SK-N-SH (cell line): Measurements from ENCODE around the gene CRYBG1. TPM values are rescaled to one million over a fixed set of nuclear protein-coding genes. Genes with fewer than 3 reads are reported as not detected.
A peak's percentile ranks its signal among the peaks of the same experiment; 100 is the strongest.

ENCODE experiments used
- CTCF ChIA-PET: fragments of 300-600, 350-600 bp; formaldehyde crosslinking; extraction: SDS; loops from one replicate; lab custom pipeline; 2021; lab: Yijun Ruan, JAX
- POLR2A ChIA-PET: fragments of 350-600 bp; sonication (Branson Sonifier 250); formaldehyde crosslinking; extraction: SDS; loops from one replicate; lab custom pipeline; 2020; ENCODE audit warnings: antibody characterized with exemption, inconsistent platforms; lab: Yijun Ruan, JAX
- DNase-seq: peaks from one replicate; pipeline ENCODE4 v3.0.0; 2012
- H2AFZ ChIP-seq: fragments of 200-600 bp; sonication (generic); 2 replicates; pipeline ENCODE4 v1.8.1; 2016; ENCODE audit warnings: antibody characterized with exemption, mild to moderate bottlenecking, low read depth
- H3F3A ChIP-seq: fragments of 200-600 bp; sonication (generic); replicated peaks from 2 replicates; pipeline ENCODE3; 2016; ENCODE audit warnings: antibody characterized with exemption, mild to moderate bottlenecking; ENCODE audit not compliant: insufficient read depth
- H3K27ac ChIP-seq, 2 experiments: fragments of 200-500 bp in 1 of 2; fragments of 200-600 bp in 1 of 2; sonication (Bioruptor generic) in 1 of 2; sonication (generic), shearing (Covaris generic) in 1 of 2; 2 replicates each; pipeline versions ENCODE4 v1.5.1 to v1.6.1; 2014 to 2016; ENCODE audit warnings: low read depth in 2 of 2, inconsistent platforms in 1 of 2, low read length in 1 of 2, mild to moderate bottlenecking in 1 of 2, mixed read lengths in 1 of 2
- H3K27me3 ChIP-seq: fragments of 200-600 bp; sonication (generic), shearing (Covaris generic); 2 replicates; pipeline ENCODE4 v1.6.1; 2016; ENCODE audit warnings: mixed run types; ENCODE audit not compliant: insufficient read depth
- H3K36me3 ChIP-seq, 2 experiments: fragments of 200-500 bp in 1 of 2; fragments of 200-600 bp in 1 of 2; sonication (Bioruptor generic) in 1 of 2; sonication (generic) in 1 of 2; replicated peaks in 1 of 2; 2 replicates each; pipeline versions ENCODE3 to v1.5.1; 2014 to 2016; ENCODE audit warnings: low read length in 1 of 2, mild to moderate bottlenecking in 1 of 2; ENCODE audit not compliant: insufficient read depth in 2 of 2, control insufficient read depth in 1 of 2
- H3K4me1 ChIP-seq, 2 experiments: fragments of 200-500 bp in 1 of 2; fragments of 200-600 bp in 1 of 2; sonication (Bioruptor generic) in 1 of 2; sonication (generic), shearing (Covaris generic) in 1 of 2; 2 replicates each; pipeline versions ENCODE4 v1.5.1 to v1.6.1; 2014 to 2016; ENCODE audit warnings: low read depth in 1 of 2, low read length in 1 of 2, mixed run types in 1 of 2; ENCODE audit not compliant: insufficient read depth in 2 of 2, control insufficient read depth in 1 of 2
- H3K4me2 ChIP-seq: fragments of 200-600 bp; sonication (generic), shearing (Covaris generic); 2 replicates; pipeline ENCODE4 v1.6.1; 2017; ENCODE audit warnings: mixed run types
- H3K4me3 ChIP-seq, 2 experiments: fragments of 200-500 bp in 1 of 2; fragments of 200-600 bp in 1 of 2; sonication (Bioruptor generic) in 1 of 2; sonication (generic), shearing (Covaris generic) in 1 of 2; 2 replicates each; pipeline versions ENCODE4 v1.5.1 to v1.8.1; 2014 to 2016; ENCODE audit warnings: low read depth in 2 of 2, inconsistent platforms in 1 of 2, low read length in 1 of 2, mild to moderate bottlenecking in 1 of 2, mixed read lengths in 1 of 2, moderate library complexity in 1 of 2
- H3K79me2 ChIP-seq: fragments of 200-600 bp; sonication (generic); 2 replicates; pipeline ENCODE4 v1.8.1; 2017; ENCODE audit warnings: mild to moderate bottlenecking; ENCODE audit not compliant: insufficient read depth
- H3K9ac ChIP-seq: fragments of 200-600 bp; sonication (generic); 2 replicates; pipeline ENCODE4 v1.6.1; 2017; ENCODE audit warnings: mixed run types
- H3K9me2 ChIP-seq: fragments of 200-600 bp; sonication (generic); 2 replicates; pipeline ENCODE4 v1.6.1; 2017; ENCODE audit warnings: mixed run types
- H3K9me3 ChIP-seq: fragments of 200-600 bp; sonication (generic); 2 replicates; pipeline ENCODE4 v1.6.1; 2017; ENCODE audit warnings: mixed run types, mild to moderate bottlenecking, moderate library complexity
- H4K20me1 ChIP-seq: fragments of 200-600 bp; sonication (generic); 2 replicates; pipeline ENCODE4 v1.6.1; 2017; ENCODE audit warnings: mild to moderate bottlenecking, mixed run types; ENCODE audit not compliant: insufficient read depth
- CHD2 ChIP-seq: fragments of 150-350 bp; IDR thresholded peaks from 2 replicates; pipeline ENCODE4 v1.6.1; 2018; ENCODE audit warnings: low read length; ENCODE audit not compliant: partially characterized antibody
- EP300 ChIP-seq, 2 experiments: IDR thresholded peaks; 2 replicates each; pipeline versions ENCODE4 v1.4.0 to v1.6.1; 2012; ENCODE audit warnings: borderline replicate concordance in 1 of 2, low read depth in 1 of 2, low read length in 1 of 2
- EZH2phosphoT487 ChIP-seq: fragments of 200-600 bp; sonication (generic); IDR thresholded peaks from 2 replicates; pipeline ENCODE4 v1.6.1; 2017; ENCODE audit warnings: low read depth, mixed run types, mild to moderate bottlenecking, antibody characterized with exemption, moderate library complexity, borderline replicate concordance
- FOSL2 ChIP-seq: IDR thresholded peaks from 2 replicates; pipeline ENCODE4 v1.4.0; 2012; ENCODE audit warnings: low read depth, mild to moderate bottlenecking, moderate library complexity, borderline replicate concordance
- FOXJ3 ChIP-seq: sonication (generic); formaldehyde crosslinking; IDR thresholded peaks from 2 replicates; pipeline ENCODE4 v1.5.1; 2020; ENCODE audit warnings: mild to moderate bottlenecking, missing genetic modification reagents
- FOXM1 ChIP-seq: IDR thresholded peaks from 2 replicates; pipeline ENCODE4 v1.4.0; 2012; ENCODE audit warnings: low read depth, mild to moderate bottlenecking
- GABPA ChIP-seq: IDR thresholded peaks from 2 replicates; pipeline ENCODE4 v1.4.0; 2012; ENCODE audit warnings: low read depth, mild to moderate bottlenecking
- GATA2 ChIP-seq: sonication (generic); formaldehyde crosslinking; IDR thresholded peaks from 2 replicates; pipeline ENCODE4 v1.5.0; 2020; ENCODE audit warnings: mild to moderate bottlenecking, missing genetic modification reagents
- JUND ChIP-seq: IDR thresholded peaks from 2 replicates; pipeline ENCODE4 v1.4.0; 2012
- MAX ChIP-seq: IDR thresholded peaks from 2 replicates; pipeline ENCODE4 v1.4.0; 2012; ENCODE audit warnings: low read depth
- MXI1 ChIP-seq: IDR thresholded peaks from 2 replicates; pipeline ENCODE4 v1.6.1; 2012; ENCODE audit warnings: mild to moderate bottlenecking, low read depth, low read length, improper control_type of control experiment
- NFIC ChIP-seq: IDR thresholded peaks from 2 replicates; pipeline ENCODE4 v1.4.0; 2012; ENCODE audit warnings: borderline replicate concordance
- POLR2AphosphoS5 ChIP-seq: IDR thresholded peaks from 2 replicates; pipeline ENCODE4 v1.6.1; 2012; ENCODE audit warnings: low read depth, low read length
- RAD21 ChIP-seq: IDR thresholded peaks from 2 replicates; pipeline ENCODE4 v1.6.1; 2012; ENCODE audit warnings: mild to moderate bottlenecking, low read length
- RCOR1 ChIP-seq: fragments of 150-350 bp; IDR thresholded peaks from 2 replicates; pipeline ENCODE4 v1.6.1; 2017; ENCODE audit warnings: antibody characterized with exemption, low read length
- RFX5 ChIP-seq: IDR thresholded peaks from 2 replicates; pipeline ENCODE4 v1.6.1; 2012; ENCODE audit warnings: mild to moderate bottlenecking, improper control_type of control experiment, low read length
- YY1 ChIP-seq: IDR thresholded peaks from 2 replicates; pipeline ENCODE4 v1.4.0; 2012; ENCODE audit warnings: low read depth, mild to moderate bottlenecking
- ZBTB33 ChIP-seq: IDR thresholded peaks from 2 replicates; pipeline ENCODE4 v1.4.0; 2012; ENCODE audit warnings: low read depth, borderline replicate concordance
- WGBS: methylation state at CpG from one replicate; pipeline ENCODE4 v1.1.6; 2017; ENCODE audit warnings: low lambda C conversion rate; 5-methylcytosine and 5-hydroxymethylcytosine counted together
- polyA plus RNA-seq, 3 experiments: library from polyadenylated mRNA; depleted of rRNA; stranded (reverse); fragments of >200 nt; gene quantifications; 2 replicates each; pipeline ENCODE4 v1.2.3, GENCODE V29; 2012
- TF ChIP-seq, protein P1 (sequence below): IDR thresholded peaks from 2 replicates; pipeline ENCODE4; 2012
- TF ChIP-seq, protein P2 (sequence below): IDR thresholded peaks from 2 replicates; pipeline ENCODE4 v1.6.1; 2012; ENCODE audit warnings: mild to moderate bottlenecking, low read depth, low read length, moderate library complexity
- TF ChIP-seq, protein P3 (sequence below): fragments of 150-350 bp; IDR thresholded peaks from 2 replicates; pipeline ENCODE4 v1.6.1; 2016; ENCODE audit warnings: mild to moderate bottlenecking, low read depth, low read length

CRYBG1 gene
- polyA plus RNA-seq, 1 of the 3 experiments (the other 2 are of a cell fraction) = 13.8 TPM

- no peak for TF ChIP-seq GABPA
- TF ChIP-seq MXI1 = no peak
- no peak for TF ChIP-seq EZH2phosphoT487
- TF ChIP-seq NFIC = no peak
- no peak for TF ChIP-seq JUND
Observed at GRCh38 chr6:106522562-106523250, 162.2 kb downstream of the CRYBG1 start (continued).

GRCh38 chr6:106525107-106525881 is 164.8 kb downstream of the CRYBG1 start:
- Histone ChIP-seq H3K79me2 (peaks cover 74% of the 10 kb centered on the region), H3K4me2 (peak overlapping the region; percentile 61), H3K36me3 (peaks cover 7 to 54% of the 10 kb centered on the region in 2 experiments), H3K9me3 (no peaks in the 10 kb centered on the region), H3K4me1 (peaks cover 0 to 42% of the 10 kb centered on the region in 2 experiments; a peak in 3 of 4 replicates), H3K9me2 (no peaks in the 10 kb centered on the region), H3F3A (peaks cover 54% of the 10 kb centered on the region), H4K20me1 (no peaks in the 10 kb centered on the region), H3K27me3 (no peaks in the 10 kb centered on the region), H2AFZ (peak overlapping the region; percentile 64; the same call in 1 of the 2 replicates), H3K9ac (peak overlapping the region; percentile 56), H3K27ac (peak overlapping the region; percentile 81 to 100), H3K4me3 (peak overlapping the region; percentile 27 to 39; a peak in 3 of 4 replicates)
- DNase-seq = no peak
- POLR2A ChIA-PET = no interaction called here
- CTCF ChIA-PET = no interaction called here
- WGBS = 19% methylated on average over 7 of the region's 7 CpGs
- TF ChIP-seq POLR2AphosphoS5 (no peak), FOSL2 (no peak), CHD2 (no peak), EZH2phosphoT487 (no peak), YY1 (no peak), ZBTB33 (no peak), GATA2 (CRISPR knock-in tag) (no peak), JUND (peak; percentile 17; the same call in 1 of the 2 replicates), FOXM1 (no peak), RFX5 (no peak), GABPA (no peak), FOXJ3 (CRISPR knock-in tag) (no peak), EP300 (IDR thresholded peaks at IDR 0.05; ENCODE audit: borderline replicate concordance in 1 of 2, low read depth in 1 of 2, low read length in 1 of 2) (no peak), RAD21 (no peak), RCOR1 (no peak), MAX (no peak)
- TF ChIP-seq, protein P1, sequence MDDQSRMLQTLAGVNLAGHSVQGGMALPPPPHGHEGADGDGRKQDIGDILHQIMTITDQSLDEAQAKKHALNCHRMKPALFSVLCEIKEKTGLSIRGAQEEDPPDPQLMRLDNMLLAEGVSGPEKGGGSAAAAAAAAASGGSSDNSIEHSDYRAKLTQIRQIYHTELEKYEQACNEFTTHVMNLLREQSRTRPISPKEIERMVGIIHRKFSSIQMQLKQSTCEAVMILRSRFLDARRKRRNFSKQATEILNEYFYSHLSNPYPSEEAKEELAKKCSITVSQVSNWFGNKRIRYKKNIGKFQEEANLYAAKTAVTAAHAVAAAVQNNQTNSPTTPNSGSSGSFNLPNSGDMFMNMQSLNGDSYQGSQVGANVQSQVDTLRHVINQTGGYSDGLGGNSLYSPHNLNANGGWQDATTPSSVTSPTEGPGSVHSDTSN = peak; percentile 33
- TF ChIP-seq, protein P2, sequence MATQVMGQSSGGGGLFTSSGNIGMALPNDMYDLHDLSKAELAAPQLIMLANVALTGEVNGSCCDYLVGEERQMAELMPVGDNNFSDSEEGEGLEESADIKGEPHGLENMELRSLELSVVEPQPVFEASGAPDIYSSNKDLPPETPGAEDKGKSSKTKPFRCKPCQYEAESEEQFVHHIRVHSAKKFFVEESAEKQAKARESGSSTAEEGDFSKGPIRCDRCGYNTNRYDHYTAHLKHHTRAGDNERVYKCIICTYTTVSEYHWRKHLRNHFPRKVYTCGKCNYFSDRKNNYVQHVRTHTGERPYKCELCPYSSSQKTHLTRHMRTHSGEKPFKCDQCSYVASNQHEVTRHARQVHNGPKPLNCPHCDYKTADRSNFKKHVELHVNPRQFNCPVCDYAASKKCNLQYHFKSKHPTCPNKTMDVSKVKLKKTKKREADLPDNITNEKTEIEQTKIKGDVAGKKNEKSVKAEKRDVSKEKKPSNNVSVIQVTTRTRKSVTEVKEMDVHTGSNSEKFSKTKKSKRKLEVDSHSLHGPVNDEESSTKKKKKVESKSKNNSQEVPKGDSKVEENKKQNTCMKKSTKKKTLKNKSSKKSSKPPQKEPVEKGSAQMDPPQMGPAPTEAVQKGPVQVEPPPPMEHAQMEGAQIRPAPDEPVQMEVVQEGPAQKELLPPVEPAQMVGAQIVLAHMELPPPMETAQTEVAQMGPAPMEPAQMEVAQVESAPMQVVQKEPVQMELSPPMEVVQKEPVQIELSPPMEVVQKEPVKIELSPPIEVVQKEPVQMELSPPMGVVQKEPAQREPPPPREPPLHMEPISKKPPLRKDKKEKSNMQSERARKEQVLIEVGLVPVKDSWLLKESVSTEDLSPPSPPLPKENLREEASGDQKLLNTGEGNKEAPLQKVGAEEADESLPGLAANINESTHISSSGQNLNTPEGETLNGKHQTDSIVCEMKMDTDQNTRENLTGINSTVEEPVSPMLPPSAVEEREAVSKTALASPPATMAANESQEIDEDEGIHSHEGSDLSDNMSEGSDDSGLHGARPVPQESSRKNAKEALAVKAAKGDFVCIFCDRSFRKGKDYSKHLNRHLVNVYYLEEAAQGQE = no peak
- TF ChIP-seq, protein P3, sequence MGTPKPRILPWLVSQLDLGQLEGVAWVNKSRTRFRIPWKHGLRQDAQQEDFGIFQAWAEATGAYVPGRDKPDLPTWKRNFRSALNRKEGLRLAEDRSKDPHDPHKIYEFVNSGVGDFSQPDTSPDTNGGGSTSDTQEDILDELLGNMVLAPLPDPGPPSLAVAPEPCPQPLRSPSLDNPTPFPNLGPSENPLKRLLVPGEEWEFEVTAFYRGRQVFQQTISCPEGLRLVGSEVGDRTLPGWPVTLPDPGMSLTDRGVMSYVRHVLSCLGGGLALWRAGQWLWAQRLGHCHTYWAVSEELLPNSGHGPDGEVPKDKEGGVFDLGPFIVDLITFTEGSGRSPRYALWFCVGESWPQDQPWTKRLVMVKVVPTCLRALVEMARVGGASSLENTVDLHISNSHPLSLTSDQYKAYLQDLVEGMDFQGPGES = no peak
